Right cardiac atrium (tissue), 5 donors: ENCODE measurements around the gene DPPA3. TPM values are rescaled to one million over a fixed set of nuclear protein-coding genes. Genes with fewer than 3 reads are reported as not detected.

Experiments used
- ATAC-seq, 2 donors: fragments of 200-7000 bp; cut with Tn5 transposase; one replicate each; pipeline versions ENCODE4 v1.8.0 to v1.9.1; 2020; ENCODE audit warnings: moderate library complexity in 2 of 2, mild to moderate bottlenecking in 1 of 2
- DNase-seq, 3 donors: peaks; one replicate each; pipeline ENCODE4 v3.0.0-alpha.2; 2020
- H3K27ac ChIP-seq: one replicate; pipeline ENCODE4 v1.5.1; 2013; ENCODE audit warnings: mild to moderate bottlenecking, low read length, control low read depth, moderate library complexity
- H3K27me3 ChIP-seq: one replicate; pipeline ENCODE4 v1.6.1; 2013; ENCODE audit not compliant: control insufficient read depth, insufficient read depth
- H3K4me1 ChIP-seq: one replicate; pipeline ENCODE4 v1.6.1; 2013; ENCODE audit warnings: low read length; ENCODE audit not compliant: control insufficient read depth, insufficient read depth
- H3K4me3 ChIP-seq: one replicate; pipeline ENCODE4 v1.5.1; 2013; ENCODE audit warnings: low read length, control low read depth
- H3K9me3 ChIP-seq: one replicate; pipeline ENCODE4 v1.6.1; 2013; ENCODE audit warnings: low read length; ENCODE audit not compliant: control insufficient read depth
- WGBS: extraction: QIAGEN DNeasy Blood & Tissue Kit; methylation state at CpG from one replicate; pipeline ENCODE4 v1.1.7; 2013; 5-methylcytosine and 5-hydroxymethylcytosine counted together
- intact Hi-C, 4 donors: fragments of 100-400 bp; cut with DNase I; formaldehyde crosslinking; loops; one replicate each; pipeline versions ENCODE4 v1.11.0 to v1.14.0; 2022 to 2023
- polyA plus RNA-seq: library from polyadenylated mRNA; stranded (reverse); fragments of 200-250 nt; gene quantifications from one replicate; pipeline ENCODE4 v1.2.3, GENCODE V29; 2013
- total RNA-seq, 4 donors: library from RNA; stranded (reverse); fragmentation: NEBNext Ultra II Directional; extraction: Animal tissue kit (Norgen Biotek cat#: 25700); gene quantifications; one replicate each; pipeline ENCODE4 v1.2.1, GENCODE V29; 2021
- donor health status: healthy with polysubstance abuse.
- donor health status: DM: no; HTN: yes; CAD: no.
- donor health status: DM: no; HTN: no; CAD: no.
- donor health status: DM: no; HTN: yes; CAD: no; lungs with severe emphysema.
- donor health status: DM: yes; HTN: yes; CAD: no.

Gene DPPA3
- total and polyA plus RNA-seq, 5 donors, result not detected

DNA sequence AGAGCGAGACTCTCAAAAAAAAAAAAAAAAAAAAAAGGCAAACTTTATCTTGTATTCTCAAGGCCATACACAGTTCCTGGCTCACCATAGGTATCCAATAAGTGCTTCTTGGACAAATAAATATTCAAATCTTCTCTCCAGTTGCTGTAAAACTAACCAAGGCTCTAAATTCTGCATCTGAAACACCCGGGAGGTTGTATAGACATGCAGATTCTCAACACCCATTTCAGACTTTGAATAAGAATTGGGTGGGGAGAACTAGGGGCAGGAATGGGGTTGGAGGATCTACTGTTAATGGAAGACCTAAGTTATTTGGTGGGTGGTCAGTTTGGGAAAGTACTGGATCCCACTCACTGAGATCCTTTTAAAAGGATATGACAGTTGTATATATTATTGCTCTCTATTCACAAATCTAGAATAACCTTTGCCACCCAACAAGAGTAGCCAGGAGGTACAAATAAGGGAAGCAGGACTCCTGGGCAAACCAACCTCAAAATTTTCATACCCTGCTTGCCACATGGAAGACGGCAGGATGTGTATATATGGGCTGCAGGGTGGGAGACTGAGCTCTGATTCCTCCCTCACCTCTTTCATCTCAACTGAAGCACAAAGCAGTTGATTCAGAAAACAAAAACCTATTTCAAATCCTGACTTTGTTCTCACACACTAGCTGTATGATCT lies 16.5 kb upstream of the DPPA3 start:
- H3K27ac ChIP-seq, result no peak overlapping the region
- peak in 1 of 2 donors; percentile 38 for ATAC-seq
- H3K9me3 ChIP-seq, result no peaks in the 10 kb centered on the region
- DNase-seq, result no peak
- intact Hi-C loops, result no loop called here
- 63% methylated on average over 3 of the region's 3 CpGs for WGBS
- H3K27me3 ChIP-seq, result no peaks in the 10 kb centered on the region
- no peak overlapping the region for H3K4me3 ChIP-seq
- H3K4me1 ChIP-seq, result no peaks in the 10 kb centered on the region

DNA sequence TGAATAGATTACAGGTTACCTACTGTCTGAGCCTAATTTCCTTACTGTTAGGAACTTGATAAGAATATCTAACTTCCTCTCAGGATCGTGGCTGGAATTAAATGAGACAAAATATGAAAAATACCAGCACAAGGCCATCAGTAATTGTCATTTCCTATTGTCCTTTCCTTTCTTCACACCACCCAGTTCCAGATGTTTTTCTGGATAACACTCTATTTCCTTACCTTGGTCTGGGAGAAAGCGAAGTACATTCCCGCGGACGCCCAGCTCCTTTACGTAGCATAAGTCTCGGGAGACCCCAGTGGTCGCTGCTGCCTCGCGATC lies 16.0 kb upstream of the DPPA3 start:
- no peaks in the 10 kb centered on the region for H3K27me3 ChIP-seq
- no peak for DNase-seq
- no peaks in the 10 kb centered on the region for H3K4me1 ChIP-seq
- ATAC-seq, result peak; percentile 22 to 73
- no peak overlapping the region for H3K27ac ChIP-seq
- H3K4me3 ChIP-seq, result no peak overlapping the region
- 18% methylated on average over 10 of the region's 10 CpGs for WGBS
- no peaks in the 10 kb centered on the region for H3K9me3 ChIP-seq
- intact Hi-C loops, result no loop called here

DNA sequence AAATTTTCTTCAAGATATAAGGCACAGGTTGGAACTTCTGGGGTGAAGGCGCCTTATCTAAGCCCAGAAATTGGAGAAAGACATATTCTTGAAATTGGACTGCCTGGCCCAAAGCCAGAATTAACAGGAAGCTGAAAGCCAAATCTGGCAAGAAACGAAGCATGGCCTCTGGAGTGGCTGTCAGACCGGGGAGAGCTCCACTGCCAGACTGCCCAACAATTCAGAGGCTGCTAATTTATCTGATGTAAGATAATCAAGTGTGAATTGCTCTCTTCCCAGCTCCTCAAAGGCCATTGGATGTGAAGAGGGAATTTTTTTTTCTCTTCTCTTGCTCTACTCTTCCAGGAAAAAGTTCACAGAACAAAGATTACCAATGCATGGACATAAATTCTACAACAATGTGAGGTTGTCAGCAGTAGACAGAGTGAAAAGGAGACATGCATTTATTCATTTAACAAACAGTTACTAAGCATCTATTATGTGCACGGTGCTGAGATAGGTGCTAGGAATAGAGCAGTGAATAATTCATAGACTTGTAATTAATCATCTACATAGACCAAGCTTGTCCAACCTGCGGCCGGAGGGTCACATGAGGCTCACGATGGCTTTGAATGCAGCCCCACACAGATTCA lies 15.6 kb upstream of the DPPA3 start, which contains the start of gene GDF3:
Gene GDF3 (minus strand): TSS at position 210 of the 632 bp plus-strand sequence. CDS start 47 bp downstream, at position 163.
- ATAC-seq (peak; percentile 65 to 90), DNase-seq (peak; percentile 29 to 49 (median 47))
- WGBS, result 33% methylated on average over 7 of the region's 7 CpGs
- intact Hi-C loops, result no loop called here
- Histone ChIP-seq H3K27ac (no peak within 1 kb of the TSS), H3K4me3 (no peak within 1 kb of the TSS), H3K27me3 (no peaks in the 10 kb centered on the region), H3K9me3 (no peaks in the 10 kb centered on the region), H3K4me1 (no peaks in the 10 kb centered on the region)

DNA sequence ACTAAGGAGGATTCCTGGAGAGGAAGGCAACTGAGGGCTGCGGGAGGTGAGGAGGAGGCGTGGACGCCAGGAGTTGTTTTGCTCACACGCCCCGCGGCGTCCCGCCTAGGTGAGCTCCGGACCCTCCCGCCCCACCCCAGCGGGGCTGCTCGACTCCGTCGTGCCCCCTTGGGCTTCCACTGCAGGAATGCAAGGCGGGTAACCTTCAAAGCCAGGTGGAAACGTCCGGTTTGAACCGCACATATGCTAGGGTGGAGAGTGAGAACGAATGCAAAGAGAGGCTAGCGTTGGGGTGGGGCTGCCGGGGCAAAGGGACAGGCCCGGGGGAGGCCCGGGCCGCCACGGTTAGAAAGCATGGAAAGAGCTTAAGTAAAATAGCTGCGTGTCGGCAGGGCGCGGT lies 5.4 kb upstream of the DPPA3 start:
- H3K27me3 ChIP-seq, result no peaks in the 10 kb centered on the region
- 89% methylated on average over 29 of the region's 29 CpGs for WGBS
- ATAC-seq, result no peak
- H3K4me1 ChIP-seq, result no peaks in the 10 kb centered on the region
- H3K27ac ChIP-seq, result no peak overlapping the region
- intact Hi-C loops, result no loop called here
- no peak for DNase-seq
- no peaks in the 10 kb centered on the region for H3K9me3 ChIP-seq
- no peak overlapping the region for H3K4me3 ChIP-seq

DNA sequence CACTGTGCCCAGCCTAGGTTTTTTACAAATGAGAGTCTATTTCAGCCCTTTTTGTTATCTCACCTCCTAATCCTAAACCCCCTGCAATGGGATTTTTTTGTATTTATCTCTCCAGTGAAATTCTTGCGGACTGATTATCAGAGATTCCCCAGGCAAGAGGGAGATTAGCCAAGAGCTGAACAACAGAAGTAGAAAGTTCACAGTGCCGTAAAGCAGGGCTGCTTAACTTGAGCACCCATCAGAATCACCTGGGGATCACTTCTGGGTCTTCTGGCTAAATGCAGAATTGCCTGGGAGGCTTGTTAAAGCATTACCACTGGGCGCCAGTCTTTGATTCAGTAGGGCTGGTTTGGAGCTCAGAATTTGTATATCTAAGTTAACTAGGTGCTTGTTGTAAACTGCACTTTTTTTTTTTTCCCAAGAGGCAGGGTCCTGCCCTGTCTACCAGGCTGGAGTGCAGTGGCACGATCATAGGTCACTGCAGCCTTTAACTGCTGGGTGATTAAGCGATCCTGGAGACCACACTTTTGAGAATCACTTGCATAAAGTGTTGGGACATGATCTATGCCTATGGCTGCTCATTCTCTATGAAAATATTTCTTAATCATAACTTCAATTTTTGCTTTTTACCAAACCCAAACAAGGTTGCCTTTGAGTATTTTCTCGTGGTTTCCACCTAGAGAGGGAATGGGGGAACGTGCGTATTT lies 1.1 kb upstream of the DPPA3 start:
- WGBS, result 61% methylated on average over 8 of the region's 8 CpGs
- Histone ChIP-seq H3K9me3 (no peaks in the 10 kb centered on the region), H3K4me3 (no peak overlapping the region), H3K27ac (no peak overlapping the region), H3K27me3 (no peaks in the 10 kb centered on the region), H3K4me1 (no peaks in the 10 kb centered on the region)
- no peak for ATAC-seq
- DNase-seq, result no peak
- intact Hi-C loops, result no loop called here

DNA sequence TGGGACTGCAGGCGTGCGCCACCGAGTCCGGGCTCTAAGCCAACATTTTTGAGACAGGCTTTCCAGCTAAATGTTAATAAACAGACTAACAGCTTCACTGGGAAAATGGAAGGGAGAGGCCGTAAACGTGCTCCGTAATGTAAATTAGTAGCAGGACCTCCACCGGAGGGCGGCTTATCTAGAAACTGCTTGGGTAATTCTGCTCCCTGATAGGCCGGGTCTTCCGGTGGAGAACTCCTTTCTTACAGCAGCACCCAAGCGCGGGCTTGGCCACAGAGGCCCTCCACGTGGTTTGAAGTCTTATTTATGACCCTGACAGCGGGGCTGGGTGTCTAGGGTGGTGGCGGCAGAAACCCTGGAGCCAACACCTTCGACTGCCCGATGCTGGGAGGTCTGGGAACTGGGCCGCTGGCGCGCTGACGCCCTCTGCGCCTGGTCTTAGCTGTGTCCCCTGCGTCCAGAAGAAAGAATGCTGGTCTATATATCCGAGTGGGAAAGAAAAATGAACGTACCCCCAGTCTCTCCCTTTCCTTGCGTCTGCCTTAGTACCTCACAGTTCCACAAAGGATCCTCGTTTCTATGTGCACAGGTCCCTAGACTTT lies 1.7 kb downstream of the DPPA3 start:
- Histone ChIP-seq H3K27ac (no peak overlapping the region), H3K4me3 (no peak overlapping the region), H3K9me3 (no peaks in the 10 kb centered on the region), H3K27me3 (no peaks in the 10 kb centered on the region), H3K4me1 (no peaks in the 10 kb centered on the region)
- intact Hi-C loops, result no loop called here
- ATAC-seq (no peak), DNase-seq (no peak)
- WGBS, result 92% methylated on average over 28 of the region's 28 CpGs

DNA sequence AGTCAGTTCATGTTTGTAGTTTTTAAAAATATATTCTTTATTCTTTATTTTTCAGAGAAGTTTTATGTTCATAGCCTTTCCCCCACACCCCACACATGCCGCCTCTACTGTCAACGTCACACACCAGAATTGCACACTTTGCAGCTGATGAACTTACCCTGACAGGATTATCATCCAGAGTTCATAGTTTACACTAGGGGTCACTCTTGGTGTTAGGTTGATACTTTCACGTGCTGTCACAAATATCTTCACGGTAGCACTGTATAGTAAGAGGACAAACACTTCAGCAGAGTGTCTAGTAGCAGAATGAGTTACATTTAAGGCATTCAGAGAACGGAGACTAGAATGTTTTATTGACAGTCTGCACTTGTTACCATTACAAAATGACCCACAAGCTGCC lies 5.1 kb downstream of the DPPA3 start:
- ATAC-seq, result peak in 1 of 2 donors; percentile 56
- 13% methylated on average over 5 of the region's 5 CpGs for WGBS
- H3K27ac ChIP-seq, result no peak overlapping the region

DNA sequence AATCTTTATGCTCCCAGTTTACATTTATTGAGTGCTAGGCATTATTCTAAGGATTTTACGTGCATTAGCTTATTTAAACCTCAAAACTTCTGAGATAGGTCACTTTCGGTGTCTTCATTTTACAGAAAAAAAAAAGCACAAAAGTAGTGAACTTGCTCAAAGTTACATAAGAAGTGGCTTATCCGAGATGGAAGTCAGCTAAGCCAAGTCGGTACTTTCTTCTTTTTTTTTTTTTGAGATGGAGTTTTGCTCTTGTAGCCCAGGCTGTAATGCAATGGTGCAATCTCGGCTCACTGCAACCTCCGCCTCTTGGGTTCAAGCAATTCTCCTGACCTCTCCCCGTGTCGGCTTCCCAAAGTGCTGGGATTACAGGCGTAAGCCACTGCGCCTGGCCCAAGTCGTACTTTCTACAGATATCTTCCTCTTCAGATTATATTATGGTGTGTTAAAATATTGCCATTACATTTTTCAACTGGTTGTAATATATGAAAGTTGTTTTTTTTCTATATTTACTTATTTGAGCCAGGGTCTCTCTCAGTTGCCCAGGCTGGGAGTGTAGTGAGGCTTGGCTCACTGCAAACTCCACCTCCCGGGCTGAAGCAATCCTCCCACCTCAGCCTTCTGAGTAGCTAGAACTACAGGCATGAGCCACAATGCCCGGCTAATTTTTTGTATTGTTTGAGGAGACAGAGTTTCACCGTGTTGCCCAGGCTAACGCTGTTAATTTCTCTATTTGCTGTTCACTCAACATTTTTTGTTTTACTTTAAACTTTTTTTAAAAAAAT lies 8.9 kb downstream of the DPPA3 start:
- no peak for ATAC-seq
- H3K4me1 ChIP-seq, result no peaks in the 10 kb centered on the region
- no peaks in the 10 kb centered on the region for H3K27me3 ChIP-seq
- WGBS, result 62% methylated on average over 15 of the region's 15 CpGs
- H3K27ac ChIP-seq, result no peak overlapping the region
- H3K9me3 ChIP-seq, result no peaks in the 10 kb centered on the region
- DNase-seq, result no peak
- intact Hi-C loops, result no loop called here
- H3K4me3 ChIP-seq, result no peak overlapping the region

More for the DNA sequence above, 5.1 kb downstream of the DPPA3 start:
- no peaks in the 10 kb centered on the region for H3K27me3 ChIP-seq
- H3K4me1 ChIP-seq, result no peaks in the 10 kb centered on the region
- DNase-seq, result no peak
- H3K9me3 ChIP-seq, result no peaks in the 10 kb centered on the region
- intact Hi-C loops, result no loop called here
- H3K4me3 ChIP-seq, result no peak overlapping the region

DNA sequence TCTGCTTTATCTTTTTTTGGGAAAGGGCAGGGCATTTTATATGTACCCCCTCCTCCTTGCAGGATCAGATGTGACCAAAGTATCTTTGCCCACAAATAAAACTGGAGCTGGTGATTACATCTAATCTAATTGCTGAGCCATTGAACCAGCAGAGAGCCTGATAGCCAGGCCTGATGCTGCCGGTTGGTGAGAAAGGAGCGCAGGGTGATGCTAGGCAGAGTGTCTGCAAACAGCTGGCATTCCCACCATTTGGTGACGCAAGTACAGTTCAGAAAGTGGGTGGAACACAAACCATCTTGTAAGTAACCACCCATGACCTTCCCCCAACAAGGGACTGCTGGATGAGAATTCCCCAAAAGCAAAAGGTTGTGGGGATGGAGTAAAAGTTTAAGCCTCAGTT lies 12.7 kb downstream of the DPPA3 start:
- intact Hi-C loops, result no loop called here
- WGBS, result 53% methylated on average over 3 of the region's 3 CpGs

DNA sequence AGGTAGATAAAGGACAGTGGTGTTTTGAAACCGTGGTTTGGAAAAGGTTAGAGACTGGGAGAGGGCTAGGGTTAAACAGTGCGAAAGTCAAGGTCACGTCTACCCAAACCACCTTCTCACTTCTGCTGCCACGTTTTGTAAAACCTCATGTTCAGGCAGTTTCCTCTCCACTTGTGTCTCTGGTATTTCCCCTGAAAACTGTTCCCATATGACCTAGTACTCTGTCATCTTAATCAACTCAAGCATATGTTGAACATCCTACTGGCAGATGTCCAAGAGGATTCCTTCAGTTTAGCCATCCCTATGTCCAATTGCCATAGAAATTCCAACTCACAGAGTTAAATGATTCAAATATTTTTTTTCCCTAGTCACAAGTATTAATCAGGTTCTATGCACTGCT lies 18.5 kb downstream of the DPPA3 start:
- Histone ChIP-seq H3K4me3 (no peak overlapping the region), H3K27me3 (no peaks in the 10 kb centered on the region), H3K9me3 (no peaks in the 10 kb centered on the region), H3K27ac (no peak overlapping the region), H3K4me1 (no peaks in the 10 kb centered on the region)
- intact Hi-C loops, result no loop called here
- whole genome bisulfite sequencing, result 28% methylated on average over 4 of the region's 4 CpGs
- DNase-seq, result no peak
- no peak for ATAC-seq

More for the DNA sequence above, 12.7 kb downstream of the DPPA3 start:
- H3K27ac ChIP-seq, result no peak overlapping the region
- no peak for DNase-seq
- no peaks in the 10 kb centered on the region for H3K9me3 ChIP-seq
- H3K27me3 ChIP-seq, result no peaks in the 10 kb centered on the region
- H3K4me3 ChIP-seq, result no peak overlapping the region
- ATAC-seq, result no peak
- H3K4me1 ChIP-seq, result no peaks in the 10 kb centered on the region
